ENCODE measurements around the gene FBXL2.

Gene FBXL2

DNA sequence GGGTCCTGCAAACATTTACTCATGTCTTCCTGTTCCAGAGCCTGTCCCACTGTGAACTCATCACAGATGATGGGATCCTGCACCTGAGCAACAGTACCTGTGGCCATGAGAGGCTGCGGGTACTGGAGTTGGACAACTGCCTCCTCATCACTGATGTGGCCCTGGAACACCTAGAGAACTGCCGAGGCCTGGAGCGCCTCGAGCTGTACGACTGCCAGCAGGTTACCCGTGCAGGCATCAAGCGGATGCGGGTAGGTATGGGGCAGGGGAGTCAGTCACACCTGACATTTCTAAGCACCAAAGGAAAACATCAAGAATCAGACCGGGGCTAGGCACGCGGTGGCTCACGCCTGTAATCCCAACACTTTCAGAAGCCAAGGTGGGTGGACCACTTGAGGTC is 106.7 kb downstream of the FBXL2 start:
- POLR2A ChIA-PET: no interaction called here

DNA sequence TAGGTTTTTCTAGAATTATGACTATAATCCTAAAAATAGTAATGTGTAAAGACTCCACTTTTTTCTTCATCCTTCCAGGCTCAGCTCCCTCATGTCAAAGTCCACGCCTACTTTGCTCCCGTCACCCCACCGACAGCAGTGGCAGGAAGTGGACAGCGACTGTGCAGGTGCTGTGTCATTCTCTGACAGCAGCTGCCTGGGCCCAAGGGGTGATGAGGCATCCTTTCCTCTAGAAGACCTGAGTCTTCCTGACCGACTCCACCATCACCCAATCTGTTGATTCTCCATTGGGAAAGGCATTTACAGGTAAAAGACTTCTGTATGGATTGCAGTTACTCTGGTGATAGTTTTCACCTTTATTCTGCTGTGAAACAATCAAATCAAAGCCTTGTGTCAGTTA is 108.2 kb downstream of the FBXL2 start:
- 18% methylated on average over 4 of the region's 5 CpGs for WGBS (ENCODE audit: insufficient coverage)
- DNase-seq: peak; percentile 33 to 70 (median 59)
- Histone ChIP-seq H3K36me3 (ENCODE audit: control insufficient read depth in 4 of 4, insufficient read depth in 4 of 4, low read length in 3 of 4) (peaks cover 12 to 39% (median 20%) of the 10 kb centered on the region in 4 experiments), H3K27me3 (replicated peaks in 2 of 5; ENCODE audit: control insufficient read depth in 4 of 5, insufficient read depth in 5 of 5, low read length in 4 of 5) (no peaks in the 10 kb centered on the region), H3K9me3 (ENCODE audit: control extremely low read depth in 1 of 5, control insufficient read depth in 4 of 5, insufficient read depth in 2 of 5, low read depth in 1 of 5, low read length in 4 of 5) (no peaks in the 10 kb centered on the region), H3K27ac (ENCODE audit: insufficient read depth in 1 of 2, low read depth in 1 of 2, low read length in 2 of 2, poor library complexity in 1 of 2, severe bottlenecking in 2 of 2) (peak overlapping the region in 1 of 2 experiments; percentile 6), H3K4me1 (ENCODE audit: control extremely low read depth in 1 of 4, control insufficient read depth in 4 of 4, insufficient read depth in 4 of 4, low read length in 3 of 4) (peaks cover 0 to 6% (median 1%) of the 10 kb centered on the region in 4 experiments), H3K4me3 (ENCODE audit: control insufficient read depth in 1 of 7, extremely low read depth in 1 of 7, insufficient read depth in 4 of 7, low read depth in 2 of 7, low read length in 6 of 7) (no peak overlapping the region)
- CTCF ChIA-PET: interaction anchor here (1.7 to 3.0 kb wide), 2 partner anchors 12 to 16 kb away, joined by 3 to 23 read pairs; no protein-coding TSS in a partner anchor
- POLR2A ChIA-PET: no interaction called here

More for the DNA sequence above, 106.7 kb downstream of the FBXL2 start:
- peaks cover 5 to 26% (median 9%) of the 10 kb centered on the region in 4 experiments for H3K36me3 ChIP-seq (ENCODE audit: control insufficient read depth in 4 of 4, insufficient read depth in 4 of 4, low read length in 3 of 4)
- DNase-seq: no peak
- H3K4me1 ChIP-seq (ENCODE audit: control extremely low read depth in 1 of 4, control insufficient read depth in 4 of 4, insufficient read depth in 4 of 4, low read length in 3 of 4): peaks cover 0 to 6% (median 1%) of the 10 kb centered on the region in 4 experiments
- H3K27ac ChIP-seq (ENCODE audit: insufficient read depth in 1 of 2, low read depth in 1 of 2, low read length in 2 of 2, poor library complexity in 1 of 2, severe bottlenecking in 2 of 2): no peak overlapping the region
- no peaks in the 10 kb centered on the region for H3K27me3 ChIP-seq (replicated peaks in 2 of 5; ENCODE audit: control insufficient read depth in 4 of 5, insufficient read depth in 5 of 5, low read length in 4 of 5)
- CTCF ChIA-PET: interaction anchor here (0.6 to 3.0 kb wide), 2 partner anchors 11 kb away, joined by 4 to 23 read pairs; no protein-coding TSS in a partner anchor
- no peak overlapping the region for H3K4me3 ChIP-seq (ENCODE audit: control insufficient read depth in 1 of 7, extremely low read depth in 1 of 7, insufficient read depth in 4 of 7, low read depth in 2 of 7, low read length in 6 of 7)
- no peaks in the 10 kb centered on the region for H3K9me3 ChIP-seq (ENCODE audit: control extremely low read depth in 1 of 5, control insufficient read depth in 4 of 5, insufficient read depth in 2 of 5, low read depth in 1 of 5, low read length in 4 of 5)
- over 99% methylated on average over 12 of the region's 12 CpGs for WGBS (ENCODE audit: insufficient coverage)

DNA sequence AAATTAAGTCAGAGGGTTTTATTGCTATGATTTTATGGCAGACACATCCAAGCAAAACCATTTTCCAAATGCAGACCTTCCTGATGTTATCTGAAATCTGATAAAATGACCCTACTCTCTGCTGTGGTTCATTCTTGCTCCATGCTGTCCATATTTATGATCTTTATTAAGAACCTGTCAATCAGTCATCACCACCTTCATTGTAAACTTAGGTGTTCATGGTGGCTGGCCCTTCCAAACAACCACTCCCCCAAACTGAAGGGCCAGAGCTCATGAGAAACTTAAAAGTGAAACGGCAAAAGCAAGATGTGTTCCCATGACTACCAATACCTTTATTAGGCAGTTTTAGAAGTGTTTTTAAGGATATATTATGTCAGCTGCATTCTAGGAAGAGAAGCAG is 109.4 kb downstream of the FBXL2 start:
- no CpG with 5 or more reads among the region's 1 CpG for WGBS (ENCODE audit: insufficient coverage)
- DNase-seq: no peak
- Histone ChIP-seq H3K27ac (ENCODE audit: insufficient read depth in 1 of 2, low read depth in 1 of 2, low read length in 2 of 2, poor library complexity in 1 of 2, severe bottlenecking in 2 of 2) (no peak overlapping the region), H3K9me3 (ENCODE audit: control extremely low read depth in 1 of 5, control insufficient read depth in 4 of 5, insufficient read depth in 2 of 5, low read depth in 1 of 5, low read length in 4 of 5) (no peaks in the 10 kb centered on the region), H3K4me3 (ENCODE audit: control insufficient read depth in 1 of 7, extremely low read depth in 1 of 7, insufficient read depth in 4 of 7, low read depth in 2 of 7, low read length in 6 of 7) (no peak overlapping the region), H3K36me3 (ENCODE audit: control insufficient read depth in 4 of 4, insufficient read depth in 4 of 4, low read length in 3 of 4) (peaks cover 18 to 51% (median 29%) of the 10 kb centered on the region in 4 experiments), H3K4me1 (ENCODE audit: control extremely low read depth in 1 of 4, control insufficient read depth in 4 of 4, insufficient read depth in 4 of 4, low read length in 3 of 4) (peaks cover 0 to 6% (median 1%) of the 10 kb centered on the region in 4 experiments), H3K27me3 (replicated peaks in 2 of 5; ENCODE audit: control insufficient read depth in 4 of 5, insufficient read depth in 5 of 5, low read length in 4 of 5) (no peaks in the 10 kb centered on the region)
- ChIA-PET CTCF (interaction anchor here (0.7 to 3.0 kb wide), 2 partner anchors 14 to 43 kb away, joined by 3 to 23 read pairs; no protein-coding TSS in a partner anchor), POLR2A (no interaction called here)

DNA sequence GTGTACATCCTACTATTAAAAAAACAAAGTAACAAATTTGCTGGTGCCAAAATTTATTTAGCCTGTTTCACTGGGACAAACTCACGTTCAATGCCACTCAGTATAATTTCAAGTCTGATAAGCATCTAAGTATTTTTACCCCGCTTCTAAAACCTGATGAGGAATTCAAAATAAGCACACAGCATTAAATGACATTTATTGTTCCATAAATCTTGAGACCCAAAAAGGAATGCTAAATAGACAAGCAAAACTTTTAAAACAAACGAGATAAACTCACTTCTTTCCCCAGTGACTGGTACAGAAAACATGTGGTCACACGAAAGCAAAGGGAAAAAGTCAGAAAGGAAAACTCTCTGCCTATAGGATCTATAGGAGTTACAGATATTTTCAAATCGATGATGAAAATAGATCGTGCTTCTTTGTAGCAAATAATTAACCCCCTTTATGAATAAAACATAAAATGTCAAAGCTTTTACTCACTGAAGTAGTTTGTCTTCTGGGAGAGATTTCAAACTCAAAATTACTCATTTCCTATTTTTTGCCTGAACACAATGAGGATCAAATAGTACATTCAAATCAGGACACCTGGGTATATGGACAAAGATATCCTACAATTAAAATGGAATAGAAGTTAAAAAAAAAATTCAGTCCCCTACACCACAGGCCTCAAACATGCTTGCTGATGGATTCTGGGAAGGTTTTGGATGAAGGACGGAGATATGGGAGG is 111.3 kb downstream of the FBXL2 start:
- CTCF ChIA-PET: interaction anchor here (0.6 to 1.3 kb wide), 2 partner anchors 16 to 314 kb away, joined by 4 to 5 read pairs; no protein-coding TSS in a partner anchor
- no peak overlapping the region for H3K4me3 ChIP-seq (ENCODE audit: control insufficient read depth in 1 of 7, extremely low read depth in 1 of 7, insufficient read depth in 4 of 7, low read depth in 2 of 7, low read length in 6 of 7)
- no peak for DNase-seq
- no peaks in the 10 kb centered on the region for H3K27me3 ChIP-seq (replicated peaks in 2 of 5; ENCODE audit: control insufficient read depth in 4 of 5, insufficient read depth in 5 of 5, low read length in 4 of 5)
- H3K4me1 ChIP-seq (ENCODE audit: control extremely low read depth in 1 of 4, control insufficient read depth in 4 of 4, insufficient read depth in 4 of 4, low read length in 3 of 4): peaks cover 0 to 6% (median 1%) of the 10 kb centered on the region in 4 experiments
- POLR2A ChIA-PET: no interaction called here
- WGBS (ENCODE audit: insufficient coverage): 95% methylated on average over 4 of the region's 7 CpGs
- H3K9me3 ChIP-seq (ENCODE audit: control extremely low read depth in 1 of 5, control insufficient read depth in 4 of 5, insufficient read depth in 2 of 5, low read depth in 1 of 5, low read length in 4 of 5): no peaks in the 10 kb centered on the region
- no peak overlapping the region for H3K27ac ChIP-seq (ENCODE audit: insufficient read depth in 1 of 2, low read depth in 1 of 2, low read length in 2 of 2, poor library complexity in 1 of 2, severe bottlenecking in 2 of 2)
- peaks cover 28 to 70% (median 40%) of the 10 kb centered on the region in 4 experiments for H3K36me3 ChIP-seq (ENCODE audit: control insufficient read depth in 4 of 4, insufficient read depth in 4 of 4, low read length in 3 of 4)

DNA sequence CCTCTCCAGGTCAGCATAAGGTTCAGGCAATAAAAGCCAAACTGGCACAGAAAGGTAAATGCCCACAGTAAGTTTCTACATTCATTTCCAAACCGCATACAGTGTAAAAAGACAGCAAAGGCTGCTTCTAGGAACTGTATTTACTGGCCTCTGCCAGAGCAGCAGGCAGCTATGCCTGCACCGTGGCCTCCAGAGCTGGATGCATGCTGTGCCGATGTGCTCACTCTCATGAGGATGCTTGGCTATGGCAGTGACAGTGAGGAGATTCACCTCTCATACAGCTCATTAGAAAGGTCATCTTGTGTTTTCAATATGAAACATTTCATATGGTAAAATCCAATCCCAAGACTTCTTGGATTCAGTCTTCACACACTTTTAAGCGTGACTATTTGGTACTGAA is 112.7 kb downstream of the FBXL2 start:
- CTCF ChIA-PET: interaction anchor here (1.0 to 1.3 kb wide), 2 partner anchors 11 to 17 kb away, joined by 3 to 5 read pairs; no protein-coding TSS in a partner anchor

DNA sequence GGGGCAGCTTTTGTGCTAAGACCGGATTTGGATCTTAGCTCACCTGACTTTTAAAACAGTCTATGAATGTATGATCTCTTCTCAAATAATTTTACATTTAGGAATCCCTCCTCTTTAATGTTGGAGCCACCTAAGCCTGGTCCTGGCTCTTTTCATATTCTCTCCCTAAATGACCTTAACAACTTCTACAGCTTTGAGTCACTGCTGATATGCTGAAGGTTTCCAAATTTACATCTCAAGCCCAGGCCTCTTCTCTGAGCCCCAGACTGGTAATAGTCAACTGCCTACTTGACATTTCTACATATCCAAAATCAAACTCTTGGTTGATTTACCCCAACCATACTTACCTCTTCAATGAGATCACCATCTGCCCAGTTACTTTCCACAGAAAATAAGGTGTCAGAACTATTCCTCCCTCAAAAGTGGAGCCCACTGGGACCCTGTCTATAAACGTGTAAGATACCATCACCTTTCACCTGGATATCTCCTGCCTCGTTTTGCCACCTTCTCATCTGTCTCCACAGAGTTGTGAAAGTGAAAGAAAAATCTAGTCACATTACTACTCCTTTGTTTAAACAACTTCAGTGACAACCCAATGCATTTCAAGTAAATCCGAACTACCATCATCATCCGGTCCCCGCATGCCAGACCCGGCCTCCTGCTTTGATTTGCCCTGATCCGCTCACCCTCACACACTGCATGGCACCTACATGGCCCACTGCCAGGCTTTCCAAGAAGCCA is 114.2 kb downstream of the FBXL2 start:
- H3K27ac ChIP-seq (ENCODE audit: insufficient read depth in 1 of 2, low read depth in 1 of 2, low read length in 2 of 2, poor library complexity in 1 of 2, severe bottlenecking in 2 of 2): peak overlapping the region in 1 of 2 experiments; percentile 2
- no peaks in the 10 kb centered on the region for H3K27me3 ChIP-seq (replicated peaks in 2 of 5; ENCODE audit: control insufficient read depth in 4 of 5, insufficient read depth in 5 of 5, low read length in 4 of 5)
- DNase-seq: no peak
- no peaks in the 10 kb centered on the region for H3K4me1 ChIP-seq (ENCODE audit: control extremely low read depth in 1 of 4, control insufficient read depth in 4 of 4, insufficient read depth in 4 of 4, low read length in 3 of 4)
- CTCF ChIA-PET: no interaction called here
- 97% methylated on average over 8 of the region's 8 CpGs for WGBS (ENCODE audit: insufficient coverage)
- no peaks in the 10 kb centered on the region for H3K9me3 ChIP-seq (ENCODE audit: control extremely low read depth in 1 of 5, control insufficient read depth in 4 of 5, insufficient read depth in 2 of 5, low read depth in 1 of 5, low read length in 4 of 5)
- peaks cover 34 to 73% (median 52%) of the 10 kb centered on the region in 4 experiments for H3K36me3 ChIP-seq (ENCODE audit: control insufficient read depth in 4 of 4, insufficient read depth in 4 of 4, low read length in 3 of 4)
- H3K4me3 ChIP-seq (ENCODE audit: control insufficient read depth in 1 of 7, extremely low read depth in 1 of 7, insufficient read depth in 4 of 7, low read depth in 2 of 7, low read length in 6 of 7): no peak overlapping the region
- POLR2A ChIA-PET: no interaction called here

More for the DNA sequence above, 112.7 kb downstream of the FBXL2 start:
- Histone ChIP-seq H3K9me3 (ENCODE audit: control extremely low read depth in 1 of 5, control insufficient read depth in 4 of 5, insufficient read depth in 2 of 5, low read depth in 1 of 5, low read length in 4 of 5) (no peaks in the 10 kb centered on the region), H3K27ac (ENCODE audit: insufficient read depth in 1 of 2, low read depth in 1 of 2, low read length in 2 of 2, poor library complexity in 1 of 2, severe bottlenecking in 2 of 2) (no peak overlapping the region), H3K4me3 (ENCODE audit: control insufficient read depth in 1 of 7, extremely low read depth in 1 of 7, insufficient read depth in 4 of 7, low read depth in 2 of 7, low read length in 6 of 7) (no peak overlapping the region), H3K4me1 (ENCODE audit: control extremely low read depth in 1 of 4, control insufficient read depth in 4 of 4, insufficient read depth in 4 of 4, low read length in 3 of 4) (peaks cover 0 to 6% (median 1%) of the 10 kb centered on the region in 4 experiments), H3K36me3 (ENCODE audit: control insufficient read depth in 4 of 4, insufficient read depth in 4 of 4, low read length in 3 of 4) (peaks cover 26 to 71% (median 43%) of the 10 kb centered on the region in 4 experiments), H3K27me3 (replicated peaks in 2 of 5; ENCODE audit: control insufficient read depth in 4 of 5, insufficient read depth in 5 of 5, low read length in 4 of 5) (no peaks in the 10 kb centered on the region)
- DNase-seq: no peak
- POLR2A ChIA-PET: no interaction called here
- 94% methylated on average over 3 of the region's 4 CpGs for WGBS (ENCODE audit: insufficient coverage)

Measured in common myeloid progenitor, CD34-positive (primary cell).